ENCODE data around the gene LRRC34. TPM values are rescaled to one million over a fixed set of nuclear protein-coding genes. Genes with fewer than 3 reads are reported as not detected.

Gene LRRC34
- total and polyA plus RNA-seq, 10 of the 15 experiments (the other 5 are each of a cell fraction or from before 2014, with no cell fraction given), result 0.24 to 3.7 (median 1.7) TPM

GRCh38 chr3:169846458-169847193, 33.9 kb upstream of the LRRC34 start (continued):
- TF ChIP-seq IRF3 (IDR thresholded peaks at IDR 0.05) (no peak), SPI1 (IDR thresholded peaks at IDR 0.05; ENCODE audit: borderline replicate concordance, insufficient read depth, low read depth, low read length) (no peak), STAT3 (IDR thresholded peaks at IDR 0.05; ENCODE audit: low read depth, low read length) (no peak), ZSCAN29 (IDR thresholded peaks at IDR 0.05) (no peak), MAX (IDR thresholded peaks at IDR 0.05; ENCODE audit: low read depth, low read length) (no peak), CREB1 (IDR thresholded peaks at IDR 0.05; ENCODE audit: low read depth) (peak; percentile 41; the same call in 1 of the 2 replicates), CHD2 (IDR thresholded peaks at IDR 0.05; ENCODE audit: borderline replicate concordance, low read depth, low read length) (no peak), RELB (IDR thresholded peaks at IDR 0.05; ENCODE audit: low read depth) (no peak), SIN3A (IDR thresholded peaks at IDR 0.05; ENCODE audit: low read depth, low read length) (no peak), RB1 (IDR thresholded peaks at IDR 0.05; ENCODE audit: borderline replicate concordance) (no peak), SIX5 (IDR thresholded peaks at IDR 0.05; ENCODE audit: low read depth, low read length, severe bottlenecking) (no peak), POLR2AphosphoS2 (IDR thresholded peaks at IDR 0.05; ENCODE audit: low read depth, low read length) (no peak), BHLHE40 (IDR thresholded peaks at IDR 0.05; ENCODE audit: borderline replicate concordance in 1 of 2, low read depth in 2 of 2, low read length in 1 of 2) (peak in 1 of 2 experiments; percentile 36; a peak in 1 of 4 replicates), SUPT20H (IDR thresholded peaks at IDR 0.05; ENCODE audit: borderline replicate concordance, control insufficient read depth, low read depth, low read length) (no peak), POU2F2 (IDR thresholded peaks at IDR 0.05; ENCODE audit: borderline replicate concordance, low read depth, low read length) (peak; percentile 59; the same call in 2 of the 3 replicates), MEF2B (IDR thresholded peaks at IDR 0.05; ENCODE audit: partially characterized antibody, poor library complexity, severe bottlenecking) (peak; percentile 62), PKNOX1 (IDR thresholded peaks at IDR 0.05) (no peak), HDAC2 (IDR thresholded peaks at IDR 0.05) (no peak), NFIC (IDR thresholded peaks at IDR 0.05; ENCODE audit: low read depth, low read length) (peak; percentile 93), PAX5 (IDR thresholded peaks at IDR 0.05; ENCODE audit: borderline replicate concordance, low read depth, low read length) (peak; percentile 72; the same call in 1 of the 2 replicates), MXI1 (IDR thresholded peaks at IDR 0.05; ENCODE audit: low read depth, low read length) (no peak), SRF (IDR thresholded peaks at IDR 0.05; ENCODE audit: low read depth in 2 of 2, low read length in 2 of 2) (0 out of 4 replicates have a peak, but pooled peaks of 1 of the 2 experiments have one; percentile 36), ZNF24 (IDR thresholded peaks at IDR 0.05) (no peak), USF2 (IDR thresholded peaks at IDR 0.05; ENCODE audit: borderline replicate concordance, low read depth, low read length) (no peak), YBX1 (IDR thresholded peaks at IDR 0.05) (no peak), CHD1 (IDR thresholded peaks at IDR 0.05; ENCODE audit: low read depth, low read length) (no peak), RUNX3 (IDR thresholded peaks at IDR 0.05; ENCODE audit: low read length) (peak; percentile 97)
